CD4-positive, alpha-beta T cell treated with Interleukin-1 beta for 1 hour (primary cell): ENCODE measurements around the gene NEURL1.
A peak's percentile ranks its signal among the peaks of the same experiment; 100 is the strongest.

ENCODE experiments used
- DNase-seq, 2 donors: peaks; one replicate each; pipeline ENCODE4 v3.0.0-alpha.2; 2020 to 2022

NEURL1 gene, protein sequence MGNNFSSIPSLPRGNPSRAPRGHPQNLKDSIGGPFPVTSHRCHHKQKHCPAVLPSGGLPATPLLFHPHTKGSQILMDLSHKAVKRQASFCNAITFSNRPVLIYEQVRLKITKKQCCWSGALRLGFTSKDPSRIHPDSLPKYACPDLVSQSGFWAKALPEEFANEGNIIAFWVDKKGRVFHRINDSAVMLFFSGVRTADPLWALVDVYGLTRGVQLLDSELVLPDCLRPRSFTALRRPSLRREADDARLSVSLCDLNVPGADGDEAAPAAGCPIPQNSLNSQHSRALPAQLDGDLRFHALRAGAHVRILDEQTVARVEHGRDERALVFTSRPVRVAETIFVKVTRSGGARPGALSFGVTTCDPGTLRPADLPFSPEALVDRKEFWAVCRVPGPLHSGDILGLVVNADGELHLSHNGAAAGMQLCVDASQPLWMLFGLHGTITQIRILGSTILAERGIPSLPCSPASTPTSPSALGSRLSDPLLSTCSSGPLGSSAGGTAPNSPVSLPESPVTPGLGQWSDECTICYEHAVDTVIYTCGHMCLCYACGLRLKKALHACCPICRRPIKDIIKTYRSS

DNA sequence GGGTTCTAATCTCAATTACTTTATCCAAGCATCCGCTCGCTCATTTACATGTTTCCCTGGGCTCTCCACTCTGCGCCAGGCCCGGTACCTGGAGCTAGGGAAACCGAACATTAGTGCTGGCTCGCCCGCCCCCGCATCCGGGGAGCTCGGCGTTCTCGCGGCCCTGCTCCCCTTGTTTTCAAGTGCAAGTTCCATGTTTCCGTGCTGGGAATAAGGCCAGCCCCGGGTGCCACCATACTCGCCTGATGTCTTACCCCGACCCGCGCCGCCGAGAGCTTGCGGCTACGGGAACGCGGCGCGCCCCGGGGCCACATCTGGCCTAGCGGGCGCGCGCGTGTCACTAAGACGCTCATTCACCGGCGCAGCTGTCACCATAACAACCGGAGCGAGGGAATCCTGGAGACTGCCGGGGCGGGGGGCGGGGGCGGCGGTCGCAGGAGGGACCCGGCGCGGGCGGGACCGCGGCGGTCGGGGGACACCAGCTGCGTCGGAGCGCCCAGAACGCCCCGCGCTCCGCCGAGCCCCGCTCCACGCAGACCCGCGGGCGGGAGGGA lies at the start of gene NEURL1:
NEURL1 (plus strand) TSS at position 344 of the 554 bp plus-strand sequence. CDS start 683 bp downstream, outside the sequence.
- DNase-seq, result peak; percentile 7 to 23

GRCh38 chr10:103444478-103444877 lies 49.0 kb upstream of the NEURL1 start:
- DNase-seq, result no peak

- no peak for DNase-seq
Observed at GRCh38 chr10:103445366-103445765, 48.1 kb upstream of the NEURL1 start.

DNA sequence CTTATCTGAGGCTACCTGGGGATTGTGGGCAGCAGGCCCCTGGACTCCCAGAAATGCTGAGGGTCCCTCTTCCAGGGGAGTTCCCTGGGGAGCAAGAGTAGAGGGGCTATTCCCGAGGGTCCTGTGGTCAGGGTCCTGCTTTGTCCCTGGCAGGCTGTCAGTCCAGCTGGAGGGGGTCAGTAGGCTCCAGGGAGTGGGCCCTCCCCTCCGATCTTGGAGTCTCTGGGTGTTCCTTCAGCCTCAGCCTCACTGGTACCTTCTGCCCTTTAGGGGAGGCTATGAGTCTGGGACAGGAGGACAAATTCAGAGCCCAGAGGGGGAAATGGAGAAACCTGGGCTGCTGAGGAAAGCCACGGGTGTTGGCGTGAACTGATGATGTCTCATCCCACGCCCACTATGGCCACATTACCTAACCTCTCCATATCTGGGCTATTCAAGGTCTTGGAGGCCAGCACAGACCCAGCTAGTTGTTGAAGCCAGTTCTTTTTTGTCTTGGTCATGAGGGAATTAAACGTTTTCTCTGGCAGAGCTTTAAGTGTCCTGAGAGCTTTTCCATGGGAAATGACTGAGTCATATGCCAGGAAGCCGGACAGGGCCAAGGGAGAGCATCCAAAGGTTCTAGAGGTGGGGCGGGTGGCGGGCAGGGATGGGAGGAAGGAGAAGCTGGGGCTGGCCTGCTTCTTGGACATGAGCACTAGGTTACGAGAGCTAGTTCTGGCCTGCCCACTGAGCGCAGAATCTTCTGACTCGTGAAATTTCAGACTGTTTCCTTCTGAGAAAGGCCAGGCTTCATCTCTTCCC lies 47.5 kb upstream of the NEURL1 start:
- DNase-seq, result no peak

GRCh38 chr10:103447187-103447586 lies 46.3 kb upstream of the NEURL1 start:
- DNase-seq, result no peak

GRCh38 chr10:103448746-103449145 lies 44.8 kb upstream of the NEURL1 start:
- DNase-seq, result no peak

- DNase-seq, result no peak
Observed at GRCh38 chr10:103449208-103450144, 44.0 kb upstream of the NEURL1 start.

DNA sequence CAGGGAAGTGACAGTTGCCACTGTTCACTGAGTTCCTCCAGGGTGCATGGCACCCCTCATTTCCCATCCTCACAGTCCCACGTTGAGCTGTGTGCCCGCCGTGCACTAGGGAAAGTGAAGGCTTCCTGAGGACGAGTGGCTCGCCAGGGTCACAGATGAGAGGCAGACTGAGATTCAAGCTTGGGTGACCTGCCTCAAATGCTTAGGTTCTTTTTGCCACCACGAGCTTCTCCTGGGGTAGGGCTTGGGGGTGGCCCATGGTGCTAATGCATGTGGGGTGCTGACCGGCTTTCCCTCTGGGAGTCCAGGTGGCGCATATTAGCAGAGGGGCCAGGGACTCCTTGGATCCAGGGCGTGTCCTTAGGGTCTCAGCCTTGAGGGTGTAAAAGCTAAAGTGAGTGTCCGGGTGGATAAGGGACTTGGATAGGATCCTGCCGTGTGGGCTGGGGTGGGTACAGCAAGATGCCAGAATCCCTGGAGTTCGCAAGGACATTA lies 43.3 kb upstream of the NEURL1 start:
- DNase-seq, result no peak

- peak; percentile 29 to 51 for DNase-seq
Observed at GRCh38 chr10:103451091-103451813, 42.3 kb upstream of the NEURL1 start.

DNA sequence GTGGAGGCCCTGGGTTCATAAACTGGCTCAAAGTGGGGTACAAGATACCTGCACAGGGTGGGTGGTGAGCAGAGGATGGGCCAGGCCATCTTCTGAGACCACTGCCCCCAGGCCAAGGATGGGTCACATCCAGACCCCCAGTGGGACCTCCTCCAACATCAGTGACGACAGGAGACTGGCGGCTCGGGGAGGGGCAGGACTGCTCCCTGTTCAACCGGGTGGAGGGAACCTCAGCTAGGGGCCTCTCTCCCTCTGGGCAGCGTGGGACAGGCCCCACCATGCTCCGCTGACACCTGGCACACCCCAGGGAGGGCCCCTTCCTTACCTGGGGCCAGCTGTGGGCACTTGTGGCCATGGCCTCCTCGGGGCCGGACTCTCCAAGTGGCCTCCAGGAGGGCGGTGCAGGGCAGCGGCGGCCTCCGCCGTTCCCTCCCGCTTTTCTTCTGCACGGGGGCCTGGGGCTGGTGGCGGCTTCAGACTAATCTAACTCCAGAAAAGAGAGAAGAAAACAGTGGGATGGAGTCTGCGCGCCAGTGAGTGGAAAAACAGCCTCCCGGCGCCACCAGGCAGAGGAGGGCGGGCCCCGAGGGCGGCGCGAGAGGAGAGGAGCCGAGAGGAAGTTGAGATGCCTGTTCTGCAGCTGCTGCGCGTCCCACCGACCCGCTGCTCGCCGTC lies 41.5 kb upstream of the NEURL1 start, which contains the start of gene CALHM2:
CALHM2 (minus strand) TSS at position 540 of the 675 bp plus-strand sequence. CDS start 2,429 bp downstream, outside the sequence.
- DNase-seq, result peak; percentile 41 to 45

DNA sequence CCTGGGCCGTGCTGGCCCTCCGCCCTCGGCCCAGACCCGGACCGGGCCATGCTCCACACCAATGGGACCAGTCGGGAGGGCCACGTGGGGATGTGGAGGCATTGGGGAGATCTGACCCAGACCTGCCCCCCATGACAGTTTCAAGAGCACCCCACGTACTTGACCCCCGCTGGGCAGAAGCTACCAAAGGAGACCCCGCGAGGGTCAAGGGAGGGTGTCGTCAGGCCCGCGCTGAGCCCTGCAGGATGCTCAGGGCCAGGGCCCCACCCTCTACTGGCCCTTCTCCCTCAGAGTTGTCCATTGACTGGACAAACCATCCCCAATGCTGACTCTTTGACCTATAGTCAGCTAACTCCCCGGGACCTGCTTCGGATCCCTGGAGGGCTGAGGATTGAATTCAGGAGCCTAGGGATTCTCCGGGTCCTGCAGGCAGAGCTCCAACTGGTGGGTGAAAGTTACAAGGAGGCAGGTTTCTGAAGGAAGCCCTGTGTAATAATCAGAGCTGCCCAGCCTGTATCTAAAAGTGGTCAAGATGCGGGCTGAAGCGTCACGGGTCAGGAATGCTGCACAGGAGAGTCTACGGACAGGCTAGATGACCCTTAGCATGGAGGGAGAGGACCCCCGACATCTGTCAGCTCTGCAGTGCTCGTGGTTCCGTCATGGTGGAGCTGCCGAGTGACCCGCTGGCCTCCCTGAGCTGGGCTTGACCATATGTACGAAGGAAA lies 40.8 kb upstream of the NEURL1 start:
- DNase-seq, result no peak

GRCh38 chr10:103454026-103454425 lies 39.5 kb upstream of the NEURL1 start:
- no peak for DNase-seq

DNA sequence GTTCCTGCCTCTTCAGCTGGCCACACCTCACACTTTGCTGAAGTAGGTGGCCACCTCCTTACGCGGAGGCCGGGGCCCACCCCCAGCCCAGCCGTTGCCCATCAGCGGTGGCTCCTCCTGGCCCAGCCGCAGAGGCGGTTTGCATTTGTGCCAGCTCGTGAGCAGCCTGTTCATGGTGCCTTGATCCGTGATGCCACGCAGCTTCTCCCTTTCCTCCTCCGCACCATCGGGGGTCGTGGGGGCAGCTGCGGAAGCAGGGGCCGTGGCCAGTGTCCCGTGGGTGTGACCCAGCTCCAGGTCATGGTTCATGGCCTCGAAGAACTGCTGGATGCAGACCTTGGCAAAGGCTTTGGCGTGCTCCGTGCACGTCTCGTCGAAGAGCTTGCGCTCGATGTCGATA lies 38.3 kb upstream of the NEURL1 start:
- DNase-seq, result no peak

DNA sequence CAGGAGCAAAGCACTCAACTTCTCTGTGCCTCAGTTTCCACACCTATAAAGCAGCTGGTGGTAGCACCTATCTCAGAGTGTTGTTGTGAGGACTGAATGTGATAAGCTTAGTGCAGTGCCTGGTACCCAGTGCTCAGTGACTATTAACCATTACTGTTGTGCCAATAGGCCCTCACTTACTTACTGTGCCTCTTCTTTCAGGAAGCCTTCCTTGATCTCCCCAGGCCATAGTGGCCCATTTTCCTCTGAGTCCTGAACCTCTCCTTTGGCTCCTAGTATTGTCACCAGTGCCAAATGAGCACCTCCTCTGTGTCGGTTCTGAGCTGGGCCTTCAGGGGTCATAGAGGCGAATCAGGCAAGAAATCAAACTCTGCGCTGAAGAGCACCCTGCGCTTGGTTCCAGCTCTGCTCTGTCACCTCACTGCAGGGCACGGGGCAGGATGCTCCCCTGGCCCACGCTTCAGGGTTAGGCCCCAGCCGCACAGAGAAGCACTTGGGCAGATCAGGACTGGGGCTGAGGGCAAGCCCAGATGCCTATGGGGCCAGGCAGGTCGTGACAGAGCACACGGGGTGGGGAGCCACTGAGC lies 37.3 kb upstream of the NEURL1 start:
- DNase-seq, result no peak

- DNase-seq, result no peak
Observed at GRCh38 chr10:103457176-103457712, 36.3 kb upstream of the NEURL1 start.

DNA sequence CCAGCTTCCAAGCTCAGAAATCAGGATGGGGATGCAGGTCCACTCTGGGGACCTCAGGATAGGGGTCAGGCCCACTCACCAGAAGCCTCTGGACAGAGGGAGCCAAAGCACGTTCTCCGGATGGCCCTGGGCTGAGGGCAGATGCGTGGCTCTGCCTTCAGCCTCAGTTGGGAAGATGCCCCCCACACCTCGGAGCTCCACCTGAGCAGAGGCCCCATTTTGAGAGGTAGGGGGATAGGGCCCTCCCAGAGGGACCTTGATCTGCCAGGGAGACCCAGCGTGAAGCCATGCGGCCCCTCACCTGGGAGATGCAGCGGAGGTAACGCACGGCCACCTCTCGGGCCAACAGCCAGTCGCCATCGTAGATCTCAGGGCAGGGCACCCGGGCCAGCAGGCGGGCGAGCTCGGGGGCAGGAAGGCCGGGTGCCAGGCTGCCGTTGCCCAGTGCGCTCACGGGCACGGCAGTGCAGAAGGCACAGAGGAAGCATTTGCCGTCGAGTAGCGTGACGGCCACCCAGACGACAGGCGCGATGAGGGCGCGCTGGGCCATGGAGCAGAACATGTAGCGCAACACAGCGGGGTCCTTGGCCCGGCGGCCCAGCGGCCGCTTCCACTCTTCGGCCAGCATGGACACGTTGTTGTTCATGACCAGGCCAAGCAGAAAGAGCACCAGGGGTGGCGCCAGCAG lies 35.5 kb upstream of the NEURL1 start:
- DNase-seq, result no peak

DNA sequence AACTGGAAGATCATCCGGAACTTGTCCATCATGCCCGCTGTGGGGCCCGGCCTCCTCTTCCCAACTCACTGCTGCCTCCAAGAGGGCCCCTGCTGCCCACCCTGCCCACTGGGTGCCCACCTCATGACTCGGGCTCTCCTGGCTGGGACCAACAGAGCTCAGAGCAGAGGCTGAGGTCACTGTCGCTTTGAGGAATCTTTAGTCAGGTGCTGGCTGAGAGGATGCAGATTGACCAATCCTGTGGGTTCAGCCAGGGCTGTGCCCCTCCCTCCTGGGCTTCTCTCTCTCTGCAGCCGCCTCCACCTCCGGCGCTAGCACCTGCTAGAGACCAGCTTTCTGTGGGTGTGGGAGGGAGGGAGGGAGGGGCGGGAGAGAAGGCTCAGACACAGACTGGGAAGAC lies 34.8 kb upstream of the NEURL1 start, which contains the start of gene CALHM1:
CALHM1 (minus strand) TSS at position 181 of the 400 bp plus-strand sequence; CDS start at position 32, 149 bp downstream.
- peak in 1 of 2 donors; percentile 8 for DNase-seq

- no peak for DNase-seq
Observed at GRCh38 chr10:103459615-103460014, 33.9 kb upstream of the NEURL1 start.
